Lower lobe of right lung (tissue), 2 donors: ENCODE measurements around the gene ADAD1. TPM values are rescaled to one million over a fixed set of nuclear protein-coding genes. Genes with fewer than 3 reads are reported as not detected.

Source experiments
- ATAC-seq, 2 donors: fragments of 200-7000 bp; cut with Tn5 transposase; one replicate each; pipeline ENCODE4 v1.9.1; 2020 to 2022; ENCODE audit warnings: mild to moderate bottlenecking in 2 of 2, moderate library complexity in 2 of 2
- DNase-seq: peaks from one replicate; pipeline ENCODE4 v3.0.0-alpha.2; 2020
- H3K27ac ChIP-seq: fragments of 200-600 bp; one replicate; pipeline ENCODE4 v1.8.0; 2022
- H3K27me3 ChIP-seq: fragments of 200-600 bp; one replicate; pipeline ENCODE4 v1.8.0; 2022; ENCODE audit warnings: low read depth
- H3K36me3 ChIP-seq: fragments of 200-600 bp; one replicate; pipeline ENCODE4 v1.8.0; 2022; ENCODE audit warnings: mild to moderate bottlenecking
- H3K4me1 ChIP-seq: fragments of 200-600 bp; one replicate; pipeline ENCODE4 v1.8.0; 2022
- H3K4me3 ChIP-seq: fragments of 200-600 bp; one replicate; pipeline ENCODE4 v1.8.0; 2022; ENCODE audit warnings: mild to moderate bottlenecking
- H3K9me3 ChIP-seq: fragments of 200-600 bp; one replicate; pipeline ENCODE4 v1.8.0; 2022
- CTCF ChIP-seq: fragments of 200-600 bp; IDR thresholded peaks from one replicate; pipeline ENCODE4 v1.8.0; 2022; ENCODE audit warnings: antibody characterized with exemption, mild to moderate bottlenecking
- intact Hi-C: fragments of 100-400 bp; cut with DNase I; formaldehyde crosslinking; loops from one replicate; pipeline ENCODE4 v1.11.0; 2022
- long read RNA-seq: library from polyadenylated mRNA; unstranded; transcript quantifications from one replicate; pipeline ENCODE4 v2.0.0, GENCODE V29; 2021
- total RNA-seq: library from RNA; stranded (reverse); fragmentation: NEBNext Ultra II Directional; extraction: Animal tissue kit (Norgen Biotek cat#: 25700); gene quantifications from one replicate; pipeline ENCODE4 v1.2.1, GENCODE V29; 2021
- donor health status: DM: no; HTN: yes; CAD: no; lungs with severe emphysema.

Gene ADAD1
- total RNA-seq, result not detected
- long read RNA-seq, result 0 reads

- TF ChIP-seq CTCF, result no peak
- DNase-seq (no peak), ATAC-seq (no peak)
- no peak within 1 kb of the TSS for H3K27ac ChIP-seq
- H3K4me3 ChIP-seq, result no peak within 1 kb of the TSS
- intact Hi-C loops, result no loop called here
- no peaks in the 10 kb centered on the region for H3K4me1 ChIP-seq
- H3K36me3 ChIP-seq, result no peaks in the 10 kb centered on the region
- H3K9me3 ChIP-seq, result no peaks in the 10 kb centered on the region
- H3K27me3 ChIP-seq, result no peaks in the 10 kb centered on the region
These were observed at the start of gene ADAD1 for GRCh38 chr4:122378711-122379110. Gene ADAD1, plus strand, starts transcription at chr4:122379011. Its CDS starts 1,059 bp downstream, at chr4:122380070.

GRCh38 chr4:122329876-122330565, 48.8 kb upstream of the ADAD1 start:
- H3K27ac ChIP-seq, result no peak overlapping the region

GRCh38 chr4:122331195-122331594, 47.6 kb upstream of the ADAD1 start:
- H3K9me3 ChIP-seq, result no peaks in the 10 kb centered on the region
- H3K4me1 ChIP-seq, result no peaks in the 10 kb centered on the region
- no peak overlapping the region for H3K27ac ChIP-seq
- no peak for ATAC-seq
- TF ChIP-seq CTCF, result no peak
- H3K4me3 ChIP-seq, result no peak overlapping the region
- peaks cover 85% of the 10 kb centered on the region for H3K36me3 ChIP-seq
- no peaks in the 10 kb centered on the region for H3K27me3 ChIP-seq
- DNase-seq, result no peak
- intact Hi-C loops, result no loop called here

More at GRCh38 chr4:122329876-122330565, 48.8 kb upstream of the ADAD1 start:
- H3K4me3 ChIP-seq, result no peak overlapping the region
- H3K4me1 ChIP-seq, result no peaks in the 10 kb centered on the region
- DNase-seq, result no peak
- TF ChIP-seq CTCF, result no peak
- intact Hi-C loops, result no loop called here
- H3K27me3 ChIP-seq, result no peaks in the 10 kb centered on the region
- H3K9me3 ChIP-seq, result no peaks in the 10 kb centered on the region
- ATAC-seq, result no peak
- H3K36me3 ChIP-seq, result peaks cover 85% of the 10 kb centered on the region

- H3K36me3 ChIP-seq, result peaks cover 88% of the 10 kb centered on the region
- intact Hi-C loops, result no loop called here
- DNase-seq, result no peak
- no peak overlapping the region for H3K27ac ChIP-seq
- no peaks in the 10 kb centered on the region for H3K9me3 ChIP-seq
- no peaks in the 10 kb centered on the region for H3K4me1 ChIP-seq
- H3K27me3 ChIP-seq, result no peaks in the 10 kb centered on the region
- no peak for ATAC-seq
- no peak overlapping the region for H3K4me3 ChIP-seq
- TF ChIP-seq CTCF, result no peak
These were observed 44.0 kb upstream of the ADAD1 start for GRCh38 chr4:122334828-122335227.

GRCh38 chr4:122341886-122342285, 36.9 kb upstream of the ADAD1 start:
- no peak for ATAC-seq
- no peak for DNase-seq
- Histone ChIP-seq H3K27me3 (no peaks in the 10 kb centered on the region), H3K27ac (no peak overlapping the region), H3K9me3 (no peaks in the 10 kb centered on the region), H3K4me1 (no peaks in the 10 kb centered on the region), H3K36me3 (peaks cover 73% of the 10 kb centered on the region), H3K4me3 (no peak overlapping the region)
- intact Hi-C loops, result no loop called here
- TF ChIP-seq CTCF, result no peak
